NCI-H1048 (cell line): ENCODE data around the gene LSM10.

ENCODE experiments used
- DNase-seq: peaks from one replicate; lab custom pipeline; 2025; lab: John Stamatoyannopoulos, UW

The LSM10 gene

GRCh38 chr1:36408479-36408878 is 10.8 kb upstream of the LSM10 start:
- DNase-seq: no peak

- no peak for DNase-seq
Observed at GRCh38 chr1:36406440-36406839, 8.7 kb upstream of the LSM10 start.

- no peak for DNase-seq
Observed at GRCh38 chr1:36402504-36402890, 4.8 kb upstream of the LSM10 start.

- DNase-seq: no peak
Observed at GRCh38 chr1:36401602-36402503, 4.1 kb upstream of the LSM10 start.

- DNase-seq: no peak
Observed at GRCh38 chr1:36400825-36401601, 3.3 kb upstream of the LSM10 start.

GRCh38 chr1:36400514-36400824 is 2.8 kb upstream of the LSM10 start:
- no peak for DNase-seq

GRCh38 chr1:36398370-36398977 is 766 bp upstream of the LSM10 start:
- no peak for DNase-seq

GRCh38 chr1:36397083-36397377 is 678 bp downstream of the LSM10 start:
- no peak for DNase-seq

GRCh38 chr1:36396359-36396758 is 1.3 kb downstream of the LSM10 start:
- no peak for DNase-seq

- no peak for DNase-seq
Observed at GRCh38 chr1:36393686-36394085, 4.0 kb downstream of the LSM10 start.

GRCh38 chr1:36392836-36393235 is 4.9 kb downstream of the LSM10 start:
- DNase-seq: no peak

GRCh38 chr1:36391271-36391670 is 6.4 kb downstream of the LSM10 start:
- no peak for DNase-seq

GRCh38 chr1:36390411-36390810 is 7.3 kb downstream of the LSM10 start:
- no peak for DNase-seq

- no peak for DNase-seq
Observed at GRCh38 chr1:36389999-36390398, 7.7 kb downstream of the LSM10 start.

- DNase-seq: no peak
Observed at GRCh38 chr1:36389261-36389660, 8.4 kb downstream of the LSM10 start.

GRCh38 chr1:36387141-36387949 is 10.4 kb downstream of the LSM10 start:
- no peak for DNase-seq

- DNase-seq: peak; percentile 72
Observed at GRCh38 chr1:36386265-36387140, 11.2 kb downstream of the LSM10 start.

- DNase-seq: peak; percentile 93
Observed at GRCh38 chr1:36385410-36386264, 12.1 kb downstream of the LSM10 start, which contains the start of gene STK40. TSS of gene STK40 (minus strand) at chr1:36385924. CDS start at chr1:36361332, 24,592 bp downstream.

GRCh38 chr1:36384542-36385409 is 12.9 kb downstream of the LSM10 start:
- DNase-seq: no peak
